Adrenal gland (tissue), 12 donors: ENCODE measurements around the gene CLMP. TPM values are rescaled to one million over a fixed set of nuclear protein-coding genes. Genes with fewer than 3 reads are reported as not detected.
A peak's percentile ranks its signal among the peaks of the same experiment; 100 is the strongest.

Experiments
- DNase-seq, 7 donors: peaks; one replicate each; pipeline ENCODE4 v3.0.0-alpha.2; 2019 to 2020
- H3K27ac ChIP-seq, 5 donors: fragments of 200-600 bp; sonication (generic) in 4 of 5; 1 replicate in 3 of 5; 2 replicates in 2 of 5; pipeline versions ENCODE4 v1.5.1 to v1.8.0; 2016 to 2020; ENCODE audit warnings: mild to moderate bottlenecking in 1 of 5
- H3K27me3 ChIP-seq: fragments of 200-600 bp; 2 replicates; pipeline ENCODE4 v1.8.0; 2021
- H3K36me3 ChIP-seq, 2 donors: fragments of 200-600 bp; replicated peaks in 1 of 2; 1 replicate in 1 of 2; 2 replicates in 1 of 2; pipeline versions ENCODE4 v1.5.1 to v1.8.0; 2018 to 2022
- H3K4me1 ChIP-seq, 2 donors: fragments of 200-600 bp; replicated peaks in 1 of 2; 1 replicate in 1 of 2; 2 replicates in 1 of 2; pipeline versions ENCODE4 v1.5.1 to v1.8.0; 2018 to 2021
- H3K4me3 ChIP-seq, 4 donors: fragments of 200-600 bp; sonication (generic) in 3 of 4; one replicate each; pipeline ENCODE4 v1.5.1; 2016 to 2018
- H3K9me3 ChIP-seq, 3 donors: fragments of 200-600 bp; sonication (generic) in 1 of 3; replicated peaks in 1 of 3; 1 replicate in 2 of 3; 2 replicates in 1 of 3; pipeline versions ENCODE4 v1.5.1 to v1.8.0; 2016 to 2021
- CTCF ChIP-seq, 6 experiments: fragments of 450-650 bp in 4 of 6; fragments of 200-600 bp in 2 of 6; sonication (generic) in 1 of 6; IDR thresholded peaks; 1 replicate in 5 of 6; 2 replicates in 1 of 6; pipeline versions ENCODE4 v1.5.1 to v1.8.0; 2016 to 2021; ENCODE audit warnings: antibody characterized with exemption in 6 of 6, mild to moderate bottlenecking in 2 of 6, moderate library complexity in 1 of 6
- POLR2A ChIP-seq, 2 donors: fragments of 450-650 bp; IDR thresholded peaks; one replicate each; pipeline ENCODE4 v1.6.1; 2017; ENCODE audit warnings: antibody characterized with exemption in 2 of 2, mild to moderate bottlenecking in 2 of 2, moderate library complexity in 1 of 2
- whole genome bisulfite sequencing, 4 donors: extraction: QIAGEN DNeasy Blood & Tissue Kit in 2 of 4; methylation state at CpG; one replicate each; pipeline versions ENCODE4 v1.1.5 to v1.1.7; 2013 to 2017; 5-methylcytosine and 5-hydroxymethylcytosine counted together
- intact Hi-C, 2 donors: fragments of 100-400 bp; cut with DNase I; formaldehyde crosslinking; loops; one replicate each; pipeline versions ENCODE4 v1.14.1 to v1.15.0; 2022 to 2023
- polyA plus RNA-seq, 3 donors: library from polyadenylated mRNA; stranded (reverse); fragments of 200-250 nt in 2 of 3; fragments of 350-450 nt in 1 of 3; fragmentation: Illumina TruSeq in 1 of 3; extraction: RNeasy Lipid Tissue Mini Kit (QIAGEN cat#74804) in 1 of 3; gene quantifications; one replicate each; pipeline ENCODE4 v1.2.3, GENCODE V29; 2013 to 2014
- total RNA-seq, 9 donors: library from RNA; depleted of rRNA in 4 of 9; stranded (reverse); fragments of >200 nt in 4 of 9; fragments of 120-200 nt in 1 of 9; fragmentation: NEBNext Ultra II Directional in 1 of 9; extraction: Animal tissue kit (Norgen Biotek cat#: 25700) in 1 of 9; gene quantifications; one replicate each; pipeline versions ENCODE4 v1.1.0 to v1.2.4, GENCODE V29; 2013 to 2023
- donor health status: healthy with polysubstance abuse.
- donor health status: Bipolar disorder and iron deficiency.
- donor health status: DM: yes; HTN: yes; CAD: no.
- donor health status: DM: no; HTN: no; CAD: no.
- donor health status: DM: no; HTN: no; CAD: no.
- donor health status: DM: yes; HTN: yes; CAD: no.

CLMP gene
- total and polyA plus RNA-seq, 12 donors = 3.8 to 36.6 (median 19.8) TPM

GRCh38 chr11:123239191-123240150 lies 44.4 kb upstream of the CLMP start:
- WGBS, 4 donors = 88 to 96% (median 92%) methylated on average over 15 of the region's 15 CpGs
- intact Hi-C loops = loop anchor here in 1 of 2 donors (10.0 kb wide), 1 partner anchor 75 kb away; no protein-coding TSS in a partner anchor
- Histone ChIP-seq H3K27ac (no peak overlapping the region), H3K27me3 (no peaks in the 10 kb centered on the region), H3K36me3 (no peaks in the 10 kb centered on the region), H3K4me1 (no peaks in the 10 kb centered on the region), H3K4me3 (no peak overlapping the region), H3K9me3 (no peaks in the 10 kb centered on the region)
- DNase-seq = no peak
- TF ChIP-seq CTCF (IDR thresholded peaks at IDR 0.05) (no peak), POLR2A (IDR thresholded peaks at IDR 0.05) (no peak)

- no peak for DNase-seq
- 67 to 100% (median 90%) methylated on average over 1 of the region's 1 CpG for WGBS, 4 donors
- H3K36me3 ChIP-seq = no peaks in the 10 kb centered on the region
- H3K9me3 ChIP-seq = no peaks in the 10 kb centered on the region
- no peak overlapping the region for H3K27ac ChIP-seq
- no peaks in the 10 kb centered on the region for H3K4me1 ChIP-seq
- intact Hi-C loops = no loop called here
- no peak overlapping the region for H3K4me3 ChIP-seq
- H3K27me3 ChIP-seq = no peaks in the 10 kb centered on the region
- no peak for TF ChIP-seq CTCF (IDR thresholded peaks at IDR 0.05)
- no peak for TF ChIP-seq POLR2A (IDR thresholded peaks at IDR 0.05)
These were observed 43.2 kb upstream of the CLMP start for GRCh38 chr11:123238297-123238696.

GRCh38 chr11:123236879-123237278 lies 41.8 kb upstream of the CLMP start:
- H3K9me3 ChIP-seq = no peaks in the 10 kb centered on the region
- H3K36me3 ChIP-seq = no peaks in the 10 kb centered on the region
- H3K27ac ChIP-seq = no peak overlapping the region
- H3K4me3 ChIP-seq = no peak overlapping the region
- H3K4me1 ChIP-seq = no peaks in the 10 kb centered on the region
- TF ChIP-seq CTCF (IDR thresholded peaks at IDR 0.05) (no peak), POLR2A (IDR thresholded peaks at IDR 0.05) (no peak)
- no peaks in the 10 kb centered on the region for H3K27me3 ChIP-seq
- intact Hi-C loops = no loop called here
- 91 to 96% (median 92%) methylated on average over 3 of the region's 3 CpGs for WGBS, 4 donors
- no peak for DNase-seq

GRCh38 chr11:123235656-123236261 lies 40.7 kb upstream of the CLMP start:
- H3K9me3 ChIP-seq = no peaks in the 10 kb centered on the region
- H3K27me3 ChIP-seq = no peaks in the 10 kb centered on the region
- H3K4me3 ChIP-seq = no peak overlapping the region
- DNase-seq = peak in 2 of 7 donors; percentile 40 to 61
- intact Hi-C loops = no loop called here
- no peaks in the 10 kb centered on the region for H3K4me1 ChIP-seq
- no peaks in the 10 kb centered on the region for H3K36me3 ChIP-seq
- TF ChIP-seq POLR2A (IDR thresholded peaks at IDR 0.05) (no peak), CTCF (IDR thresholded peaks at IDR 0.05) (peak in 1 of 6 experiments; percentile 7)
- 60 to 76% (median 69%) methylated on average over 12 of the region's 12 CpGs for WGBS, 4 donors
- peak overlapping the region in 1 of 5 donors; percentile 75 for H3K27ac ChIP-seq
